ENCODE results near the gene SHC2.

GRCh38 chr19:472005-472858, 11.4 kb upstream of the SHC2 start:
- TF ChIP-seq CTCF (IDR thresholded peaks at IDR 0.05; ENCODE audit: control extremely low read depth in 1 of 3, insufficient read depth in 1 of 3, low read depth in 1 of 3, low read length in 3 of 3) (no peak), FOSL1 (IDR thresholded peaks at IDR 0.05; ENCODE audit: insufficient read depth, low read depth, low read length) (no peak), EZH2 (IDR thresholded peaks at IDR 0.05; ENCODE audit: low read depth, low read length, severe bottlenecking) (no peak), GTF2F1 (IDR thresholded peaks at IDR 0.05; ENCODE audit: borderline replicate concordance, low read depth, low read length) (no peak), POLR2A (IDR thresholded peaks at IDR 0.05; ENCODE audit: control extremely low read depth in 1 of 2, low read depth in 2 of 2, low read length in 2 of 2) (no peak), BCL11A (IDR thresholded peaks at IDR 0.05; ENCODE audit: low read depth in 2 of 2, low read length in 2 of 2) (no peak), EP300 (IDR thresholded peaks at IDR 0.05; ENCODE audit: borderline replicate concordance in 1 of 2, low read depth in 2 of 2, low read length in 2 of 2) (no peak), ATF3 (IDR thresholded peaks at IDR 0.05; ENCODE audit: insufficient read depth, low read depth, low read length) (no peak), TAF1 (IDR thresholded peaks at IDR 0.05; ENCODE audit: low read depth, low read length) (no peak), ATF2 (IDR thresholded peaks at IDR 0.05; ENCODE audit: low read length) (no peak)

Measured in H1 (cell line).